GM12892 (cell line): Measurements from ENCODE around the gene ARMCX2.

Source experiments
- POLR2A ChIP-seq: IDR thresholded peaks from 2 replicates; pipeline ENCODE4 v1.6.1; 2011; ENCODE audit warnings: low read depth, low read length, control low read depth
- POLR2AphosphoS5 ChIP-seq: IDR thresholded peaks from 2 replicates; pipeline ENCODE4 v1.6.1; 2011; ENCODE audit warnings: low read depth, low read length, control low read depth
- TAF1 ChIP-seq: IDR thresholded peaks from 2 replicates; pipeline ENCODE4 v1.6.1; 2011; ENCODE audit warnings: low read depth, mild to moderate bottlenecking, control low read depth, low read length, borderline replicate concordance

GRCh38 chrX:101708163-101708562 is 48.5 kb upstream of the ARMCX2 start:
- TF ChIP-seq POLR2A (no peak), TAF1 (no peak), POLR2AphosphoS5 (no peak)
